Progenitor cell of endocrine pancreas (in vitro differentiated cells): Measurements from ENCODE around the gene C1orf21. TPM values are rescaled to one million over a fixed set of nuclear protein-coding genes. Genes with fewer than 3 reads are reported as not detected.

Experiments used
- DNase-seq: peaks from one replicate; pipeline ENCODE4 v3.0.0; 2021; ENCODE audit warnings: low spot score; ENCODE audit not compliant: unreplicated experiment
- H3K27ac Mint-ChIP-seq: 2 replicates; pipeline ENCODE4 v1.8.0; 2021; ENCODE audit warnings: mild to moderate bottlenecking, moderate library complexity, mixed read lengths
- H3K27me3 Mint-ChIP-seq: 2 replicates; pipeline ENCODE4 v1.8.0; 2021; ENCODE audit warnings: mixed read lengths
- H3K36me3 Mint-ChIP-seq: 2 replicates; pipeline ENCODE4 v1.8.0; 2022; ENCODE audit warnings: mixed read lengths; ENCODE audit not compliant: insufficient read depth
- H3K4me1 Mint-ChIP-seq: 2 replicates; pipeline ENCODE4 v1.8.0; 2021; ENCODE audit warnings: low read depth, mixed read lengths
- H3K4me3 Mint-ChIP-seq: 2 replicates; pipeline ENCODE4 v1.8.0; 2021; ENCODE audit warnings: low read depth, mild to moderate bottlenecking, moderate library complexity, mixed read lengths
- H3K9me3 Mint-ChIP-seq: 2 replicates; pipeline ENCODE4 v1.8.0; 2021; ENCODE audit warnings: low read depth, mixed read lengths
- CTCF ChIP-seq: fragments of 200-600 bp; sonication (generic); IDR thresholded peaks from one replicate; pipeline ENCODE4 v1.5.0; 2021; ENCODE audit warnings: antibody characterized with exemption, mild to moderate bottlenecking; ENCODE audit not compliant: unreplicated experiment
- total RNA-seq: library from RNA; stranded (reverse); gene quantifications from 2 replicates; pipeline ENCODE4 v1.2.1, GENCODE V29; 2021

Gene C1orf21
- total RNA-seq, 1 donor from 2014 or later, result 10.0 TPM

GRCh38 chr1:184624051-184624450, 237.2 kb downstream of the C1orf21 start:
- Mint-ChIP-seq H3K4me1 (peaks cover 2% of the 10 kb centered on the region), H3K27ac (no peak overlapping the region), H3K9me3 (no peaks in the 10 kb centered on the region), H3K27me3 (no peaks in the 10 kb centered on the region), H3K36me3 (peaks cover 2% of the 10 kb centered on the region), H3K4me3 (no peak overlapping the region)
- no peak for DNase-seq
- no peak for TF ChIP-seq CTCF

GRCh38 chr1:184624626-184625025, 237.8 kb downstream of the C1orf21 start:
- Mint-ChIP-seq H3K27me3 (no peaks in the 10 kb centered on the region), H3K4me1 (peaks cover 3% of the 10 kb centered on the region), H3K9me3 (no peaks in the 10 kb centered on the region), H3K27ac (no peak overlapping the region), H3K36me3 (peaks cover 2% of the 10 kb centered on the region), H3K4me3 (no peak overlapping the region)
- no peak for DNase-seq
- TF ChIP-seq CTCF, result no peak

GRCh38 chr1:184625271-184625670, 238.4 kb downstream of the C1orf21 start:
- no peak for TF ChIP-seq CTCF
- H3K4me3 Mint-ChIP-seq, result no peak overlapping the region
- H3K9me3 Mint-ChIP-seq, result no peaks in the 10 kb centered on the region
- H3K36me3 Mint-ChIP-seq, result peaks cover 2% of the 10 kb centered on the region
- H3K27ac Mint-ChIP-seq, result no peak overlapping the region
- H3K4me1 Mint-ChIP-seq, result peaks cover 3% of the 10 kb centered on the region
- H3K27me3 Mint-ChIP-seq, result no peaks in the 10 kb centered on the region
- DNase-seq, result no peak

- peaks cover 3% of the 10 kb centered on the region for H3K4me1 Mint-ChIP-seq
- peaks cover 2% of the 10 kb centered on the region for H3K36me3 Mint-ChIP-seq
- H3K4me3 Mint-ChIP-seq, result no peak overlapping the region
- H3K9me3 Mint-ChIP-seq, result no peaks in the 10 kb centered on the region
- no peak for DNase-seq
- TF ChIP-seq CTCF, result no peak
- no peak overlapping the region for H3K27ac Mint-ChIP-seq
- no peaks in the 10 kb centered on the region for H3K27me3 Mint-ChIP-seq
Measured at GRCh38 chr1:184626076-184627006, 239.5 kb downstream of the C1orf21 start.

- no peak overlapping the region for H3K4me3 Mint-ChIP-seq
- no peak for DNase-seq
- no peaks in the 10 kb centered on the region for H3K9me3 Mint-ChIP-seq
- H3K36me3 Mint-ChIP-seq, result no peaks in the 10 kb centered on the region
- no peaks in the 10 kb centered on the region for H3K27me3 Mint-ChIP-seq
- no peak overlapping the region for H3K27ac Mint-ChIP-seq
- H3K4me1 Mint-ChIP-seq, result peaks cover 3% of the 10 kb centered on the region
- no peak for TF ChIP-seq CTCF
Measured at GRCh38 chr1:184627007-184627341, 240.1 kb downstream of the C1orf21 start.
